ENCODE results near the gene DUOX2. TPM values are rescaled to one million over a fixed set of nuclear protein-coding genes. Genes with fewer than 3 reads are reported as not detected.
"Not testable (repeated sequence)": the region's sequence is repeated elsewhere in the genome, so short reads cannot be mapped to it uniquely, and the experiment has no call there.

The DUOX2 gene
- total RNA-seq, 2 donors from 2014 or later, result 3.9 to 30.4 TPM

- no peak for DNase-seq
- intact Hi-C loops (cut with DNase I, micrococcal nuclease), result no loop called here
- no peak for ATAC-seq
Measured at GRCh38 chr15:45088801-45089711, 24.9 kb downstream of the DUOX2 start.

DNA sequence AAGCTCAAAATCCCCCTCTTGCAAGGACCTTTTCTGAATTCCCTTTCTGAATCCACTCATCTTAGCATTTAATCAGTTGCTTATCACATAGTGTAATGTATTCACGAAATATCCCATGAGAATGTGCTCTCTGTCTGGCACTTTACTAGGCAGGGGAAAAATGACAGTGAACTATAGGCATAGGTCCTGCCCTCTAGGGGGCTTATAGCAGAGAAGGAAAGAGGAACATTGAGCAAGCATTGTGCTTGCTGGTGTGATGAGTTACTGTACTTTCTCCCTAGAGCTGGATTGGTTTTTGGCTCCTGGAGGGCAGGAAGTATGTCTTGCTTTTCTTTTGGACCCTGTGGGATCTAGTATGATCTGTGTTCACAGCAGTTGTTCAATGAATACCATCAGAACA lies 26.5 kb downstream of the DUOX2 start:
- ATAC-seq (no peak), DNase-seq (no peak)
- intact Hi-C loops (cut with DNase I, micrococcal nuclease), result no loop called here

- DNase-seq (no peak), ATAC-seq (no peak)
- intact Hi-C loops (cut with DNase I, micrococcal nuclease), result no loop called here
Measured at GRCh38 chr15:45084163-45084562, 29.8 kb downstream of the DUOX2 start.

DNA sequence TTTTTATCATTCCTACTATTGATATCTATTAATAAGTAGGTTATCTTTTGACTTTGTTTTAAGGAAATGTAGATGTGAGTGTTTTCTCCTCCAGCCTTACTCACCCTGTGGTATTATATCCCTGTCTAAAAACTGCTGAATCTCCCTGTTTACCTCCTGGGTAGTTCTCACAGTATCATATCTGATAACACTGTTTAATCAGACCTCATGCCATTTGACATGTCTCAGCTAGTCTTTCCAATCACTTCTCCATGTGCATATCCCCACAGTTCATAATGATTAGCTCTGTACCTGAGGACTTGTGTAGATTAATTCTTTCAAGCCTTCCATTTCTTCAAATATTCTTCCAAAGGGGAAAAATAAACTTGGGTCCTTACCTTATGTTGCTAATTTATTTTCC lies 30.7 kb downstream of the DUOX2 start:
- intact Hi-C loops (cut with DNase I, micrococcal nuclease), result no loop called here
- DNase-seq, result no peak
- ATAC-seq, result peak; percentile 37

GRCh38 chr15:45082412-45082811 lies 31.6 kb downstream of the DUOX2 start:
- peak; percentile 77 for ATAC-seq
- DNase-seq; intact Hi-C loops (cut with DNase I, micrococcal nuclease): not testable (repeated sequence)

DNA sequence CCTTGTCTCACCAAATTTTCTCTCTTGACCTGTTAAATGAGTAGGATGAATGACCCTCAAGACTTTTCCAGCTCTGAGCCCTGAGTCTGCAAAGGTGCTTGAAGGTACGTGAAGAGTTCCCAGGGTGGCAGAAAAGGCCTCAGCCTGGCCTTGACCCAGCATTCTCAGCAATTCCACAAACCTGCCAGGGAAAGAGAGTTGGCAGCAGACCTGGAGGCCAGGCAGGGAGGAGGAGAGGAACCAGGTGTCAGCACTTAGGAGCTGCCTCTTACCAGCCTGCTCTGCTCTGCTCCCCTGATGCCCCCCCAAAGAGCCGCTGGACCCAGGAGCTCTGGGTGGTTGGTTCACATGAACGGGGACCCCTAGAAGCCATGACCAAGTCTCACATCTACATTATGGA lies 33.4 kb downstream of the DUOX2 start:
- DNase-seq; ATAC-seq; intact Hi-C loops (cut with DNase I, micrococcal nuclease): not testable (repeated sequence)

GRCh38 chr15:45079628-45080246 lies 34.2 kb downstream of the DUOX2 start:
- ATAC-seq; intact Hi-C loops (cut with DNase I, micrococcal nuclease); DNase-seq: not testable (repeated sequence)

GRCh38 chr15:45079201-45079600 lies 34.8 kb downstream of the DUOX2 start:
- ATAC-seq; intact Hi-C loops (cut with DNase I, micrococcal nuclease); DNase-seq: not testable (repeated sequence)

DNA sequence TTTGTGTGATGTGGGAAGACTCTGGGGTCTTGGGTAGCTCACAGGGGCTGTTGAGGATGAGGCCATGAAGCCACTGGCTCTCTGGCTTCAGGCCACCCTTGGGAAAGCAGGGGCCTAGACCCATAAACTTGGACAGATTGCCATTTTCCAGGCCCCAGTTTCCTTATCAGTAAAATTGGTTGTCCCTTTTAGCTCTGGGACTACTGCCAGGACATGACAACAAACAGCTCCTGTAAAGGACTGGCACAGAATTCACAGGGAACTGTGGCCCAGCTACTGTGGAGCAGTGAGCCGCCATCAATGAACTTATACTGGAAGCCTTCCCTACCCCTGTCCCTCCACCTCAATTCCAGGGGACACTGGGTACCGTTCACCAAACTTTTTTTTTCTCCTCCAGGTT lies 36.6 kb downstream of the DUOX2 start:
- intact Hi-C loops (cut with DNase I, micrococcal nuclease), result not testable (repeated sequence)
- ATAC-seq (peak; percentile 36), DNase-seq (peak in 1 of 2 donors; percentile 47)

DNA sequence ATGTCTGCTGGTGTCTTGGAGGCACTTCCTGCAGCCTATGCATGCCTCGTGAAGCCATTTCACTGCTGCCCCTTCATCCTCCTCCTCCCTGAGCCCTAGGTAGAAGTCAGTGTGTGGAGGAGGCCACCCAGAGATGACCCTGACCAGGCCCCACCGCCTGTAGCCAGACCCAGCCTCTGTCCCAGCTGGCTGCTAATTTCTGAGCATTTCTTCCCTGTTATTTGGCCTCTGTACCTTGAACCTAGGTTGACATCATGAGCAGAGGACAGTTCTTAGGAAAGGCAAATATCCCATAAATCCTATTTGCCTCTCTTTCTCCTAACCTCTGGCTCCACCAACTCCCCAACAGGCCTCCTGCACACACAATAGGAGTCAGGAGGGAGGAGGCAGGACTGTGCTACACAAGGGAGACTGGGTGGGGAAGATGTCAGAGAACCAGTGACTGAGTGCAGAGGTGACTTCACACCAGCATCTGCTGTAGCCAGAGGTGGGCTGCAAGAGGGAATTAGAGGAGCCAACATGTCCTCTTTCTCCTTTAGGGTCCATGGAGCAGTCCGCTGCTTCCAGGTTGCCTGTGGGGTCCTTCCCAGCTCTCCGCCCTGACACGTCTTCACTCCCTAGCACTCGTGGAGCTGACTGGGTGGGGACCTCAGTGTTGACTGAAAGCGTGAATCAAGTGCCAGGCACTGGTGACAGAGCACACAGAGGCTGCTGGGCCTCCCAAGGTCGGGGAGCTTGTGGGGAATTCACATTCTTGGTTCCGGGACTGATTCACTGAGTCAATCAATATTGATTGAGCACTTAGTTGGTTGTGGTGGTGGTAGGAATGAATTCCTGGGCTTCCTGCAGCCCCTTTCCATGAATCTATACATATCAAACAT lies 38.3 kb downstream of the DUOX2 start:
- ATAC-seq, result peak; percentile 71
- DNase-seq; intact Hi-C loops (cut with DNase I, micrococcal nuclease): not testable (repeated sequence)

GRCh38 chr15:45073602-45074001 lies 40.4 kb downstream of the DUOX2 start:
- ATAC-seq, result peak; percentile 58
- intact Hi-C loops (cut with DNase I, micrococcal nuclease); DNase-seq: not testable (repeated sequence)

DNA sequence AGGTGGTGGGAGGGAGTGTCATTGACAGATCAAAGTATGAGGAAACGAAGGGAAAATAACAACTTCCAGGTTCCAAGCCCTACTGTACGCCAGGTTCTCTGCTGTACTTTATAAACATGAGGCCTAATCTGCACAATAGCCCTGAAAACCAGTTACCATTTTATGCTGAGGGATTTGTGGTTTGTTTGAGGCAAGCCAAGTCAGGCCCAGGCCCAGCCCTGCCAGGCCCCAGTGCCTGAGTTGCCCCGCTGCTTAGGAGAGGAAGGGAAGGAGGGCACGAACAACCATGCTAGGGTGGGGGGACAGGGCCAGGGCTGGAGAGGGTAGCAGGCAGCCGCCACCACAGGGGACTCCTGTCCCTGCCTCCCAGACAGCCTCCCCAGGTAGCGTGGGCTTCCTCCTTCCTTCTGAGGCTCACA lies 44.0 kb downstream of the DUOX2 start:
- ATAC-seq; intact Hi-C loops (cut with DNase I, micrococcal nuclease); DNase-seq: not testable (repeated sequence)

- no peak for ATAC-seq
- intact Hi-C loops (cut with DNase I, micrococcal nuclease), result no loop called here
- DNase-seq, result no peak
Measured at GRCh38 chr15:45064386-45064785, 49.6 kb downstream of the DUOX2 start.

GRCh38 chr15:45062301-45062700 lies 51.7 kb downstream of the DUOX2 start:
- ATAC-seq; DNase-seq; intact Hi-C loops (cut with DNase I, micrococcal nuclease): not testable (repeated sequence)

DNA sequence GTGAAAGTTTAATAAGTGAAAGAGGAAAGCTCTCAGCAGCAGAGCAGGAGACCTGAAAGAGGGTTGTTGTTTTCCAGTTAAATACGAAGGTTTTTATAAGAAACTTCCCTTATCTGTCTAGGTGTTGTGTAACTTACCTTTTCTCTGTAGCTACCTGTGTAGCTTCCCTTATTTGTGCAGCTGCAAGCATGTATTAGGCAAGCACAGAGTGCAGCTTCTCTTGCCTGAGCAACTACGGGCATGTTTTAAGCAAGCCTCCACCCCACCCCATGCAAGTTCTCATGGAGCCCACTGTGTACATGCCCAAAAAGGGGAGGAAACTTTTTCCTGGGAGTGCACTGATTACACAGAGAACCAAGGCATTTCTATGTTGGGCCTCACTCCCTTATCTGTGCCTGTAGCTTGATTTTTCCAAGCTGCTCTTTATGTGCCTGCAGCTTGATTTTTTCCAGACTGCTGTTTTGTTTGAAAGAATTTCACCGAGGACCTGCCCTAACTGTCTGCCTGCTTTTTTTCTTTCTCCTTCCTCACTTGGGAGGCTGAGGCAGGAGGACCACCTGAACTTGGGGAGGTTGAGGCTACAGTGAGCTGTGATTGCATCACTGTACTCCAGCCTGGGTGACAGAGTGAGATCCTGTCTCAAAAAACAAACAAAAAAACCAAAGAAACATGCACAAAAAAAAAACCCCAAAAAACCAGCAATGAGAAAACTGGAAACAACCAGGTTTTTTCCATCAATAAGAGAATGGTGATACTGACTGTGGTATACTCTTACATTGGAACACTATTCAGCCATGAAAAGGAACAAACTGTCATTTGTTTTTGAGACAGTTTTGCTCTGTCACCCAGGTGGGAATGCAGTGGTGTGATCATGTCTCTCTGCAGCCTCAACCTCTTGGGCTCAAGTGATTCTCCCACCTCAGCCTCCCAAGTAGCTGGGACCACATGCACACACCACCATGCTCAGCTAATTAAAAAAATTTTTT lies 55.0 kb downstream of the DUOX2 start:
- DNase-seq; ATAC-seq; intact Hi-C loops (cut with DNase I, micrococcal nuclease): not testable (repeated sequence)

GRCh38 chr15:45052676-45053075 lies 61.3 kb downstream of the DUOX2 start:
- intact Hi-C loops (cut with DNase I, micrococcal nuclease); ATAC-seq; DNase-seq: not testable (repeated sequence)

DNA sequence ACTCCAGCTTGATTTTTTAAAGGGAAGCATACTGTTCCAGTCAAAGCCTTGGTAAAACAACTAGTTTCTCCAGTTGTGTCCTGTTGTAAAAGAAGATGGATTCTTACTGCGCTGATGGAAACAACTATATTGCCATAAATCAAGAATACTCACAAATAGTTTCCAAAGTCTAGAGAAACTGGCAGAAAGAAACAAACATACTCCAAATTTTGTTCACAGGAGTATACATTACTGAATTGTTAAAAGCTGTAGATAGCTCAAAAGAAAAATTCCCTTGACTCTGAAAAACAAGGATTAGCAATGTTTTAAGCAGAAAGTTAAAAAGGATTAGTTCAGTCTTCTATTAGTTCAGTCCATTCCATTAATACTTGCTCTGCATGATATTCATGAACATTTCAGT lies 63.4 kb downstream of the DUOX2 start:
- ATAC-seq, result no peak
- intact Hi-C loops (cut with DNase I, micrococcal nuclease), result no loop called here

More for the DNA sequence above, 63.4 kb downstream of the DUOX2 start:
- DNase-seq, result no peak

Measured in left colon (tissue), 2 donors.